Right lobe of liver (tissue), 6 donors: ENCODE data around the gene BZW1. TPM values are rescaled to one million over a fixed set of nuclear protein-coding genes. Genes with fewer than 3 reads are reported as not detected.

Experiments
- ATAC-seq, 4 donors: fragments of 200-7000 bp; cut with Tn5 transposase; one replicate each; pipeline ENCODE4 v1.9.1; 2020; ENCODE audit warnings: mild to moderate bottlenecking in 4 of 4, moderate library complexity in 4 of 4
- DNase-seq, 3 donors: peaks; one replicate each; pipeline ENCODE4 v3.0.0-alpha.2; 2020
- H3K27ac ChIP-seq, 3 donors: fragments of 200-600 bp; one replicate each; pipeline ENCODE4 v1.8.0; 2022
- H3K27me3 ChIP-seq, 2 donors: fragments of 200-600 bp; one replicate each; pipeline ENCODE4 v1.8.0; 2022
- H3K36me3 ChIP-seq, 4 donors: fragments of 200-600 bp; sonication (generic) in 1 of 4; one replicate each; pipeline versions ENCODE4 v1.5.1 to v1.8.0; 2017 to 2022; ENCODE audit warnings: control low read depth in 1 of 4
- H3K4me1 ChIP-seq, 4 donors: fragments of 200-600 bp; sonication (generic) in 1 of 4; one replicate each; pipeline versions ENCODE4 v1.5.1 to v1.8.0; 2017 to 2022; ENCODE audit warnings: control low read depth in 1 of 4
- H3K4me3 ChIP-seq, 3 donors: fragments of 200-600 bp; one replicate each; pipeline ENCODE4 v1.8.0; 2022
- H3K9me3 ChIP-seq, 4 donors: fragments of 200-600 bp; sonication (generic) in 1 of 4; one replicate each; pipeline versions ENCODE4 v1.5.1 to v1.8.0; 2017 to 2022; ENCODE audit warnings: control low read depth in 1 of 4
- CTCF ChIP-seq, 4 donors: fragments of 200-600 bp in 3 of 4; fragments of 450-650 bp in 1 of 4; IDR thresholded peaks; one replicate each; pipeline versions ENCODE4 v1.5.1 to v1.8.0; 2016 to 2022; ENCODE audit warnings: antibody characterized with exemption in 4 of 4, mild to moderate bottlenecking in 2 of 4
- POLR2A ChIP-seq: fragments of 450-650 bp; IDR thresholded peaks from one replicate; pipeline ENCODE4 v1.6.1; 2017; ENCODE audit warnings: antibody characterized with exemption, mild to moderate bottlenecking
- WGBS: methylation state at CpG from one replicate; pipeline ENCODE4 v1.1.6; 2018; ENCODE audit warnings: low coverage, low lambda C conversion rate; ENCODE audit not compliant: insufficient coverage; ENCODE audit errors: missing lambda C conversion rate; 5-methylcytosine and 5-hydroxymethylcytosine counted together
- intact Hi-C, 2 donors: fragments of 100-400 bp; cut with DNase I; formaldehyde crosslinking; loops; one replicate each; pipeline versions ENCODE4 v1.11.2 to v1.14.1; 2022
- total RNA-seq, 6 experiments: library from RNA; depleted of rRNA in 2 of 6; stranded (reverse); fragments of >200 nt in 2 of 6; fragmentation: NEBNext Ultra II Directional in 3 of 6; extraction: Animal tissue kit (Norgen Biotek cat#: 25700) in 3 of 6; gene quantifications; one replicate each; pipeline versions ENCODE4 v1.1.0 to v1.2.4, GENCODE V29; 2016 to 2023
- donor health status: DM: no; HTN: yes; CAD: no.
- donor health status: DM: no; HTN: no; CAD: no.
- donor health status: DM: no; HTN: no; CAD: no.
- donor health status: DM: no; HTN: yes; CAD: no.
- donor health status: DM: no; HTN: yes; CAD: no.

The BZW1 gene
- total RNA-seq, 6 experiments from 2014 or later, result 176 to 239 (median 210) TPM

GRCh38 chr2:200820573-200821234, 9.0 kb downstream of the BZW1 start:
- no peaks in the 10 kb centered on the region for H3K4me1 ChIP-seq
- no peaks in the 10 kb centered on the region for H3K27me3 ChIP-seq
- DNase-seq (no peak), ATAC-seq (no peak)
- TF ChIP-seq CTCF (IDR thresholded peaks at IDR 0.05) (no peak), POLR2A (no peak)
- intact Hi-C loops, result no loop called here
- 94% methylated on average over 5 of the region's 5 CpGs for WGBS
- H3K36me3 ChIP-seq, result peaks cover 18 to 72% (median 52%) of the 10 kb centered on the region in 4 donors
- no peak overlapping the region for H3K27ac ChIP-seq
- no peaks in the 10 kb centered on the region for H3K9me3 ChIP-seq
- no peak overlapping the region for H3K4me3 ChIP-seq

DNA sequence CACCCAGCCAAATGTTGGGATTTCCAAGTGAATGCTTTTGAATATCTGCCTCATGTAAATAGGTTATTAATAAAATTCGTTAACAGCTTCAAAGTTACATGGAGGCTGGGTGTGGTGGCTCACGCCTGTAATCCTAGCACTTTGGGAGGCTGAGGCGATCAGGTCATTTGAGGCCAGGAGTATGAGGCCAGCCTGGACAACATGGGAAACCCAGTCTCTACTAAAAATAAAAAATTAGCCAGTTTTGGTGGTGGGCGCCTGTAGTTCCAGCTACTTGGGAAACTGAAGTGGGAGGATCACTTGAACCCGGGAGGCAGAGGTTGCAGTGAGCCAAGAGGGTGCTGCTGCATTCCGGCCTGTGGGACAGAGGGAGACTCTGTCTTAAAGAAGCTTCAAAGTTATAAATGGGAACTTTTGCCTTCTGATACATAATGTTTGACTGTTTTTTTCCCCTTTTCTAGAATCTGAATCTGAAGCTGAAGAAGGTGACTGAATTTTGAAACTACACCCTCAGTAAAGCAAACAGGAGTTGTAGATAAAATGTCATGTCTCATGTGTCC, 10.1 kb downstream of the BZW1 start:
- H3K27me3 ChIP-seq, result no peaks in the 10 kb centered on the region
- DNase-seq (no peak), ATAC-seq (no peak)
- H3K9me3 ChIP-seq, result no peaks in the 10 kb centered on the region
- H3K27ac ChIP-seq, result no peak overlapping the region
- WGBS, result 88% methylated on average over 4 of the region's 6 CpGs
- H3K36me3 ChIP-seq, result peaks cover 18 to 61% (median 46%) of the 10 kb centered on the region in 4 donors
- intact Hi-C loops, result no loop called here
- H3K4me1 ChIP-seq, result no peaks in the 10 kb centered on the region
- TF ChIP-seq CTCF (IDR thresholded peaks at IDR 0.05) (no peak), POLR2A (no peak)
- no peak overlapping the region for H3K4me3 ChIP-seq

DNA sequence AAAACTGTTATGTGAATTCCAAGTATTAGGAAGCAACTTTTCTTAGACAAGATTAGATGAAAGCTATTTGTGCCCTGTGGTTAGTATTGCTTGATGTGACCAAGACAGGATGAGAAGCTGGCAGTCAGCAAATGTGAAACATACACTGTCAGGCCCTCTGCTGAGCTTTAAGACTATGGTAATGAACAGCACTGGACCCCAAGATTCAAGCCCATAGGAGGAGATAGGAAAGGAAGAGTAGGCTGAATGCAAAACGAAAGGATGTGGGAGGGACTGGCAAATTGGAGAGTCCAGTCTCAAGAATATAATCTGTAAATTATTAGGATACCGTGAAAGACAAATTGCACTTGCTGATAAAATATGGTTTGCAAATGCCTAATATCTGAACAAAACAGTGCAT, 16.4 kb downstream of the BZW1 start:
- Histone ChIP-seq H3K9me3 (no peaks in the 10 kb centered on the region), H3K4me1 (no peaks in the 10 kb centered on the region), H3K27ac (no peak overlapping the region), H3K36me3 (peaks cover 0 to 10% (median 4%) of the 10 kb centered on the region in 4 donors), H3K27me3 (no peaks in the 10 kb centered on the region), H3K4me3 (no peak overlapping the region)
- DNase-seq, result no peak
- ATAC-seq, result no peak
- intact Hi-C loops, result no loop called here
- TF ChIP-seq CTCF (IDR thresholded peaks at IDR 0.05) (no peak), POLR2A (no peak)
- 83% methylated on average over 2 of the region's 2 CpGs for WGBS

DNA sequence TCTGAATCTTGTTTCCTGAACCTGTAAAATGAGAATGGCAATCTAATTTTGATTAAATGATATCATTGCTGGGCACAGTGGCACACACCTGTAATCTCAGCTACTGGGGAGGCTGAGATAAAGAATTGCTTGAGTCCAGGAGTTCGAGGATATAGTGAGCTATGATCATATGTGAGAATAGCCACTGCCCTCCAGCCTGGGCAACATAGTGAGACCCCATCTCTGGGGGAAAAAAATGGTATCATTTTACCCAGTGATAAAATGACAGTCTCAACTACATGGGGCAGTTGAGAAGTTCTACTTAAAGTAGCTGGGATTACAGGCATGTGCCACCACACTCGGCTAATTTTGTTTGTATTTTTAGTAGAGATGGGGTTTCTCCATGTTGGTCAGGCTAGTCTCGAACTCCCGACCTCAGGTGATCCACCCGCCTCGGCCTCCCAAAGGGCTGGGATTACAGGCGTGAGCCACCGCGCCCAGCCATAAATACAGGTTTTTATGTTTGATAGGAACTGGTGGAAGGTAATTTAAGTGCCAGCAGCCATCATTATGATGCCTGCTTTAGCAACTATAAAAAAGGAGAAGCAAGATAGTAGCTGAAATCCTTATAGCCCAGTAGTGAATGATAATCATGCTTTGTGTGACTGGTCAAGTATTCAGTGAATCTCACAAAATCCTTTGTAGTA, 17.0 kb downstream of the BZW1 start:
- Histone ChIP-seq H3K27me3 (no peaks in the 10 kb centered on the region), H3K9me3 (no peaks in the 10 kb centered on the region), H3K4me1 (no peaks in the 10 kb centered on the region), H3K36me3 (peaks cover 0 to 9% (median 4%) of the 10 kb centered on the region in 4 donors), H3K27ac (no peak overlapping the region), H3K4me3 (no peak overlapping the region)
- no peak for TF ChIP-seq CTCF (IDR thresholded peaks at IDR 0.05)
- TF ChIP-seq POLR2A, result no peak
- 96% methylated on average over 6 of the region's 9 CpGs for WGBS
- no peak for ATAC-seq
- intact Hi-C loops, result no loop called here
- DNase-seq, result no peak
